Loucy (cell line): ENCODE results near the gene SAMSN1.

Source experiments
- EZH2phosphoT487 ChIP-seq: fragments of 200-600 bp; IDR thresholded peaks from 2 replicates; pipeline ENCODE4 v1.6.1; 2018; ENCODE audit warnings: antibody characterized with exemption, mild to moderate bottlenecking, moderate library complexity, borderline replicate concordance
- TF ChIP-seq, protein P1 (sequence below): fragments of 200-600 bp; sonication (generic); conservative IDR thresholded peaks from 2 replicates; pipeline ENCODE4 v1.5.1; 2014; ENCODE audit warnings: mild to moderate bottlenecking, antibody characterized with exemption, low read length

GRCh38 chr21:14522736-14523135, 23.4 kb downstream of the SAMSN1 start:
- TF ChIP-seq, protein P1, sequence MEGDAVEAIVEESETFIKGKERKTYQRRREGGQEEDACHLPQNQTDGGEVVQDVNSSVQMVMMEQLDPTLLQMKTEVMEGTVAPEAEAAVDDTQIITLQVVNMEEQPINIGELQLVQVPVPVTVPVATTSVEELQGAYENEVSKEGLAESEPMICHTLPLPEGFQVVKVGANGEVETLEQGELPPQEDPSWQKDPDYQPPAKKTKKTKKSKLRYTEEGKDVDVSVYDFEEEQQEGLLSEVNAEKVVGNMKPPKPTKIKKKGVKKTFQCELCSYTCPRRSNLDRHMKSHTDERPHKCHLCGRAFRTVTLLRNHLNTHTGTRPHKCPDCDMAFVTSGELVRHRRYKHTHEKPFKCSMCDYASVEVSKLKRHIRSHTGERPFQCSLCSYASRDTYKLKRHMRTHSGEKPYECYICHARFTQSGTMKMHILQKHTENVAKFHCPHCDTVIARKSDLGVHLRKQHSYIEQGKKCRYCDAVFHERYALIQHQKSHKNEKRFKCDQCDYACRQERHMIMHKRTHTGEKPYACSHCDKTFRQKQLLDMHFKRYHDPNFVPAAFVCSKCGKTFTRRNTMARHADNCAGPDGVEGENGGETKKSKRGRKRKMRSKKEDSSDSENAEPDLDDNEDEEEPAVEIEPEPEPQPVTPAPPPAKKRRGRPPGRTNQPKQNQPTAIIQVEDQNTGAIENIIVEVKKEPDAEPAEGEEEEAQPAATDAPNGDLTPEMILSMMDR: no peak
- TF ChIP-seq EZH2phosphoT487: no peak
